ENCODE measurements around the gene AGBL3. TPM values are rescaled to one million over a fixed set of nuclear protein-coding genes. Genes with fewer than 3 reads are reported as not detected.

Gene AGBL3
- total and polyA plus RNA-seq, 7 donors: 0.51 to 3.5 (median 1.3) TPM

DNA sequence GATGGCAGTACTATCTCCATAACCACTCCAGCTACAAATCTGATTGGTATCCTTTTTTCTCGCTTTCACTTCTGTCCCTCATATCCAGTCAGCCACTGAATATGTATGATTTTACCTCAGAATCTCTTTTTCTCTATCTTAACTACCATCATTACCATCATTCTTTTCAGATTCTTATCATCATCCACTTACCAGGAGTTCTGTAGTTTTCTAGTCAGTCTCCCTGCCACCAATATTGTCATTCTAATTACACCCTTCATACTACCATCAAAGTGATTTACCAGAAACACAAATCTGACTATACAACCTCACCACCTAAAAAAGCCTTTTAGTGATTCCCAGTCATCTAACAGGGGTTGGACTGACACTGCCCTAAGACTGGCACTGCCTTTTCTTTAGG is 96.7 kb downstream of the AGBL3 start:
- ATAC-seq (no peak), DNase-seq (no peak)
- intact Hi-C loops (cut with DNase I): no loop called here
- H3K36me3 ChIP-seq (ENCODE audit: insufficient read depth in 1 of 2, low read depth in 1 of 2): no peaks in the 10 kb centered on the region
- H3K27ac ChIP-seq: no peak overlapping the region
- WGBS, 3 donors: 0 to 42% (median 2%) methylated on average over 1 of the region's 1 CpG
- no peaks in the 10 kb centered on the region for H3K4me1 ChIP-seq
- H3K4me3 ChIP-seq: no peak overlapping the region
- no peaks in the 10 kb centered on the region for H3K27me3 ChIP-seq (ENCODE audit: insufficient read depth in 3 of 3, low read length in 2 of 3)
- no peaks in the 10 kb centered on the region for H3K9me3 ChIP-seq
- TF ChIP-seq, protein P1, sequence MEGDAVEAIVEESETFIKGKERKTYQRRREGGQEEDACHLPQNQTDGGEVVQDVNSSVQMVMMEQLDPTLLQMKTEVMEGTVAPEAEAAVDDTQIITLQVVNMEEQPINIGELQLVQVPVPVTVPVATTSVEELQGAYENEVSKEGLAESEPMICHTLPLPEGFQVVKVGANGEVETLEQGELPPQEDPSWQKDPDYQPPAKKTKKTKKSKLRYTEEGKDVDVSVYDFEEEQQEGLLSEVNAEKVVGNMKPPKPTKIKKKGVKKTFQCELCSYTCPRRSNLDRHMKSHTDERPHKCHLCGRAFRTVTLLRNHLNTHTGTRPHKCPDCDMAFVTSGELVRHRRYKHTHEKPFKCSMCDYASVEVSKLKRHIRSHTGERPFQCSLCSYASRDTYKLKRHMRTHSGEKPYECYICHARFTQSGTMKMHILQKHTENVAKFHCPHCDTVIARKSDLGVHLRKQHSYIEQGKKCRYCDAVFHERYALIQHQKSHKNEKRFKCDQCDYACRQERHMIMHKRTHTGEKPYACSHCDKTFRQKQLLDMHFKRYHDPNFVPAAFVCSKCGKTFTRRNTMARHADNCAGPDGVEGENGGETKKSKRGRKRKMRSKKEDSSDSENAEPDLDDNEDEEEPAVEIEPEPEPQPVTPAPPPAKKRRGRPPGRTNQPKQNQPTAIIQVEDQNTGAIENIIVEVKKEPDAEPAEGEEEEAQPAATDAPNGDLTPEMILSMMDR (IDR thresholded peaks at IDR 0.05): no peak

DNA sequence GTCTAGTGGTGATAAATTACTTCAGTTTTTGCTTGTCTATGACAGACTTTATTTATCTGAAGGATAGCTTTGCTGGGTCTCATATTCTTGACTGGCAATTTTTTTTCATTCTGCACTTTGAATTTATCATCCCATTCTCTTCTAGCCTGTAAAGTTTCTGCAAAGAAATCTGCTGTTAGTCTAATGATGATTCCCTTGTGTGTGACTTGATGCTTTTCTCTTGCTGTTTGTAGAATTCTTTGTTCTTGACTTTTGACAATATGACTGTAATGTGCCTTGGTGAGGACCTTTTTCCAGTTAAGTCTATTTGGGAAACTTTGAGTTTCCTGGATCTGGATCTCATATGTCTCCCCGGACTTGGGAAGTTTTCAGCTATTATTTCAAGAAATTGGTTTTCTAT is 102.3 kb downstream of the AGBL3 start:
- Histone ChIP-seq H3K4me3 (no peak overlapping the region), H3K4me1 (no peaks in the 10 kb centered on the region), H3K27ac (no peak overlapping the region), H3K36me3 (ENCODE audit: insufficient read depth in 1 of 2, low read depth in 1 of 2) (no peaks in the 10 kb centered on the region), H3K27me3 (ENCODE audit: insufficient read depth in 3 of 3, low read length in 2 of 3) (no peaks in the 10 kb centered on the region), H3K9me3 (no peaks in the 10 kb centered on the region)
- TF ChIP-seq, protein P1 (IDR thresholded peaks at IDR 0.05): no peak
- DNase-seq (no peak), ATAC-seq (no peak)
- WGBS, 3 donors: 94 to 100% (median 98%) methylated on average over 1 of the region's 1 CpG
- intact Hi-C loops (cut with DNase I): no loop called here

DNA sequence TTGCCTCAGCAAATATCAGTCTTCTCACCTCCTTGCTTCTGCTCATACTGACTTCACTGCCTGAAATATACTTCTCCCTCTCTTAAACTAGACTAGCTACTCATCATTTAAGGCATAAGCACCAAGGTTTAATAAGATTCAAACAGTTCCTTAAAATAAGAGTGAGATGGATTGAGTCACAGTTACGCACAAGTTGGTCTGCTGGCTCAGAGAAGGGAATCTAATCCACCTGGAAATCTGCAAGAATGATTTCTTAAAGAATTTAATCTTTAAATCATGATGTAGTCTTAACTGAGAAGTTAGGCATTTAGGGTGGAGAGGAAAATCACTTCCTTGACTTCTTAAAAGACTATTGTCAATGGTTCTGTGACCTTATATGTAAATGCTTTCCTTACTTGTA is 105.4 kb downstream of the AGBL3 start:
- Histone ChIP-seq H3K9me3 (no peaks in the 10 kb centered on the region), H3K4me1 (no peaks in the 10 kb centered on the region), H3K36me3 (ENCODE audit: insufficient read depth in 1 of 2, low read depth in 1 of 2) (peaks cover 0 to 3% of the 10 kb centered on the region in 2 donors), H3K4me3 (no peak overlapping the region), H3K27ac (no peak overlapping the region), H3K27me3 (ENCODE audit: insufficient read depth in 3 of 3, low read length in 2 of 3) (no peaks in the 10 kb centered on the region)
- 95 to 96% (median 96%) methylated on average over 1 of the region's 1 CpG for WGBS, 3 donors
- intact Hi-C loops (cut with DNase I): no loop called here
- DNase-seq (no peak), ATAC-seq (no peak)
- TF ChIP-seq, protein P1 (IDR thresholded peaks at IDR 0.05): no peak

DNA sequence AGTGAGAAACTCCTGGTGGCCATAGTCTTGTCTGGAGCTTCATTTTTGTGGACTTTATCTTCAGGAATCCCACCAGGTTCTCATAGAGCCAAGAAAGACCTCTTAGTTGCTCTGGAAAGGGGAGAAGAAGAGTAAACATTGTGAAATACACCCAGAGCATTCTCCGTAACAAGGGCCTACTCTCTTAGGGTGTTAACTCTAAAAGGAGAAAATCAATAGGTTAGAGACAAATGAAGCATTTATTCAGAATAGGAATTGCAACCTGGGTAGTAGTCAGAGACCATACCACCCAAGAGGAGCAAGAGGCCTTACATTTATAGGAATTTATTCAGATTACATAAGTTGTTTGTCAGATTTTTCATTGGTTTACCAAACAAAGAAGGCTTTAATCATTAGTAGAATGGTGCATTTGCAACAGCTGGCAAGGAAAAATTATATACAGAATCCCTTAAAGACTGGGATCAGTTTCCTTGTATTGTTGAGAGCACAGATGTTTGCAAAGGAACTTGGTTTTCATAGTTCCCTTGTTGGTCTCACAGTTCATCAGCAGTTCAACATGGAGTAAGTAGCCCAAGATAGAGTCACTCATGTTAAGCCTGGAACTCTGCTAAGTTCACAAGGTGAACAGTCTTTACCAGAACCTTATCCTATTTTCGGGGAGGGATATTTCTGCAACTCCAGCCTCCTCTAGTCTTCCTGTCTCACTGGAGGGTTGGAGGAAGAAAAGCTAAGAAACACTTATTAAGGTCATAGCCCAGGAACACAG is 108.3 kb downstream of the AGBL3 start:
- Histone ChIP-seq H3K27ac (no peak overlapping the region), H3K36me3 (ENCODE audit: insufficient read depth in 1 of 2, low read depth in 1 of 2) (peaks cover 0 to 3% of the 10 kb centered on the region in 2 donors), H3K4me3 (no peak overlapping the region), H3K27me3 (ENCODE audit: insufficient read depth in 3 of 3, low read length in 2 of 3) (no peaks in the 10 kb centered on the region), H3K4me1 (no peaks in the 10 kb centered on the region), H3K9me3 (no peaks in the 10 kb centered on the region)
- no peak for DNase-seq
- TF ChIP-seq, protein P1 (IDR thresholded peaks at IDR 0.05): no peak
- no peak for ATAC-seq
- intact Hi-C loops (cut with DNase I): no loop called here
- WGBS, 3 donors: 74 to 85% (median 78%) methylated on average over 2 of the region's 2 CpGs

DNA sequence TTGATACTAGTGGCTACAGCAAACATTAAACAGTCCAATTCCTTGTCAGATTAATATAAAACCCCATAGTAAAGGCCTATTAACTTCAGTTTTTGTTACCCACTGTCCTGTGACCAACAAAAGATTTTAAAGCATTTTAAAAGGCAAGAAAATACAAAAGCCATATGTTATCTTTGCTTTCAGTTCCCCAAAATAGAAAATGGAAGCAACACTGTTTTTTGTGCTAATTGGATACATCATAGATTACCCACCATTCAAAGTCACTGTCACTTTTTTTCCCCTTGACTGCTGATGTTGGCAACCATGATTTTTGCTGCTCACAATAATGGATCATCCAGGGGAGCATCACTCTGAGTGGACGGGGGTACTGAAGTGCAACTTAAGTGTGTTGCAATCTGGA is 109.1 kb downstream of the AGBL3 start:
- no peak overlapping the region for H3K27ac ChIP-seq
- H3K9me3 ChIP-seq: no peaks in the 10 kb centered on the region
- no peak overlapping the region for H3K4me3 ChIP-seq
- no peak for DNase-seq
- peaks cover 0 to 3% of the 10 kb centered on the region in 2 donors for H3K36me3 ChIP-seq (ENCODE audit: insufficient read depth in 1 of 2, low read depth in 1 of 2)
- no peaks in the 10 kb centered on the region for H3K4me1 ChIP-seq
- TF ChIP-seq, protein P1 (IDR thresholded peaks at IDR 0.05): no peak
- no peak for ATAC-seq
- WGBS, 3 donors: 84 to 93% (median 88%) methylated on average over 1 of the region's 1 CpG
- H3K27me3 ChIP-seq (ENCODE audit: insufficient read depth in 3 of 3, low read length in 2 of 3): no peaks in the 10 kb centered on the region
- intact Hi-C loops (cut with DNase I): no loop called here
